Epidermal melanocyte (primary cell): ENCODE data around the gene PNN.
"Not testable (repeated sequence)": the region's sequence is repeated elsewhere in the genome, so short reads cannot be mapped to it uniquely, and the experiment has no call there.

Source experiments
- DNase-seq: peaks from one replicate; pipeline ENCODE4 v3.0.0; 2011; ENCODE audit warnings: low spot score; ENCODE audit not compliant: insufficient read length

The PNN gene

GRCh38 chr14:39229222-39229543, 54.1 kb downstream of the PNN start:
- DNase-seq = no peak

GRCh38 chr14:39229601-39230110, 54.6 kb downstream of the PNN start:
- no peak for DNase-seq

GRCh38 chr14:39230416-39231035, 55.5 kb downstream of the PNN start:
- no peak for DNase-seq

DNA sequence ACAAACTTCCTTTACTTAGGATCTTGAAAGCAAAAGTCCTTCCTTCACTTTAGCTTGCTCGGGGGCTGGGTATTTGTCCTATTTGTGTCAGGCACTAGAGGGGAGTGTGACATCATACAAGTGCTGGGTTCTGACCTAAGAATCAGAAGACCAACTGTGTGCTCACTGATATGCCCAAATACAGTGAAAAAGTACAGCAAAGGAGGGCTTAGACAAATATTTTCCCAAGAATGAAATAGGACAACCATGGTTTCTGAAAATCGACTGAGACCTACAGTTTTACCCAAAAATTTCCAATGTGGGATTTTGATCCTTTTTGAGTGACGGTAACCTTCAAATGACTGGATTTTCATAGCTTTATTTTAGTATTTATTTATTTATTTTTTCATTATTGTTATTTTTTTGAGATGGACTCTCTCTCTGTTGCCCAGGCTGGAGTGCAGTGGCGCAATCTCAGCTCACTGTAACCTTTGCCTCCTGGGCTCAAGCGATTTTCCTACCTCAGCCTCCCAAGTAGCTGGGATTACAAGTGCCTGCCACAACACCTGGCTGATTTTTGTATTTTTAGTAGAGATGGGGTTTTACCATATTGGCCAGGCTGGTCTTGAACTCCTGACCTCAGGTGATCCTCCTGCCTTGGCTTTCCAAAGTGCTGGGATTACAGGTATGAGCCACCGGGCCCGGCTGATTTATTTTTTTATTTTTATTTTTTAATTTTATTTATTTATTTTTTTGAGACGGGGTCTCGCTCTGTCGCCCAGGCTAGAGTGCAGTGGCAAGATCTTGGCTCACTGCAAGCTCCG, 56.9 kb downstream of the PNN start:
- not testable (repeated sequence) for DNase-seq
